Left cardiac atrium (tissue), 4 donors: ENCODE measurements around the gene AEN. TPM values are rescaled to one million over a fixed set of nuclear protein-coding genes. Genes with fewer than 3 reads are reported as not detected.
"Not testable (repeated sequence)": the region's sequence is repeated elsewhere in the genome, so short reads cannot be mapped to it uniquely, and the experiment has no call there.

ENCODE experiments used
- ATAC-seq, 2 donors: fragments of 200-7000 bp; cut with Tn5 transposase; one replicate each; pipeline ENCODE4 v1.9.1; 2020; ENCODE audit warnings: mild to moderate bottlenecking in 2 of 2, moderate library complexity in 2 of 2
- DNase-seq: peaks from one replicate; pipeline ENCODE4 v3.0.0-alpha.2; 2020
- intact Hi-C, 2 donors: fragments of 100-400 bp; cut with DNase I; formaldehyde crosslinking; loops; one replicate each; pipeline versions ENCODE4 v1.14.1 to v1.15.1; 2022 to 2023
- total RNA-seq, 2 donors: library from RNA; stranded (reverse); fragmentation: NEBNext Ultra II Directional; extraction: Animal tissue kit (Norgen Biotek cat#: 25700); gene quantifications; one replicate each; pipeline ENCODE4 v1.2.1, GENCODE V29; 2021
- donor health status: DM: no; HTN: yes; CAD: no.
- donor health status: DM: no; HTN: yes; CAD: no; lungs with severe emphysema.
- donor health status: DM: yes; HTN: yes; CAD: no.
- donor health status: Dilated cardiomyopathy.

The AEN gene
- total RNA-seq, 2 donors from 2014 or later = 9.9 to 15.4 TPM

GRCh38 chr15:88625943-88626741 is 5.0 kb downstream of the AEN start:
- no peak for DNase-seq
- no peak for ATAC-seq
- intact Hi-C loops = loop anchor here in 1 of 2 donors (10.0 kb wide), 1 partner anchor 269 kb away; the partner anchor contains the start of gene HAPLN3

- intact Hi-C loops = loop anchor here in 1 of 2 donors (10.0 kb wide), 1 partner anchor 267 kb away; the partner anchor contains the start of gene HAPLN3
- no peak for DNase-seq
- no peak for ATAC-seq
Observed at GRCh38 chr15:88627463-88627862, 6.3 kb downstream of the AEN start.

GRCh38 chr15:88628018-88628654 is 7.0 kb downstream of the AEN start:
- DNase-seq = no peak
- intact Hi-C loops = loop anchor here in 1 of 2 donors (10.0 kb wide), 1 partner anchor 267 kb away; the partner anchor contains the start of gene HAPLN3
- no peak for ATAC-seq

- intact Hi-C loops = loop anchor here in 1 of 2 donors (10.0 kb wide), 1 partner anchor 266 kb away; the partner anchor contains the start of gene HAPLN3
- no peak for ATAC-seq
- no peak for DNase-seq
Observed at GRCh38 chr15:88629071-88629470, 7.9 kb downstream of the AEN start.

GRCh38 chr15:88630141-88630721 is 9.1 kb downstream of the AEN start:
- intact Hi-C loops = no loop called here
- DNase-seq (peak; percentile 56), ATAC-seq (peak; percentile 38 to 40)

GRCh38 chr15:88630798-88631463 is 9.8 kb downstream of the AEN start:
- intact Hi-C loops = no loop called here
- DNase-seq (no peak), ATAC-seq (peak in 1 of 2 donors; percentile 23)

GRCh38 chr15:88631464-88632028 is 10.4 kb downstream of the AEN start:
- ATAC-seq = no peak
- no peak for DNase-seq
- intact Hi-C loops = no loop called here

GRCh38 chr15:88632797-88633196 is 11.7 kb downstream of the AEN start:
- ATAC-seq, intact Hi-C loops, DNase-seq: not testable (repeated sequence)

GRCh38 chr15:88634449-88634848 is 13.3 kb downstream of the AEN start:
- DNase-seq (no peak), ATAC-seq (no peak)
- intact Hi-C loops = no loop called here

GRCh38 chr15:88635318-88635717 is 14.2 kb downstream of the AEN start:
- intact Hi-C loops = no loop called here
- no peak for DNase-seq
- no peak for ATAC-seq

GRCh38 chr15:88636050-88636449 is 14.9 kb downstream of the AEN start:
- no peak for ATAC-seq
- no peak for DNase-seq
- intact Hi-C loops = no loop called here

GRCh38 chr15:88636654-88637053 is 15.5 kb downstream of the AEN start:
- intact Hi-C loops = no loop called here
- peak; percentile 19 for DNase-seq
- ATAC-seq = no peak

- no peak for DNase-seq
- intact Hi-C loops = no loop called here
- no peak for ATAC-seq
Observed at GRCh38 chr15:88637436-88637835, 16.3 kb downstream of the AEN start.

- intact Hi-C loops = no loop called here
- no peak for DNase-seq
- peak; percentile 6 to 26 for ATAC-seq
Observed at GRCh38 chr15:88637841-88638625, 16.9 kb downstream of the AEN start.

- peak; percentile 92 to 96 for ATAC-seq
- intact Hi-C loops = no loop called here
- DNase-seq = peak; percentile 95
Observed at GRCh38 chr15:88638626-88639372, 17.7 kb downstream of the AEN start, which contains the start of gene ISG20. Gene ISG20, plus strand, starts transcription at chr15:88639016. Its CDS starts 351 bp downstream, at chr15:88639367.

GRCh38 chr15:88641959-88642452 is 20.9 kb downstream of the AEN start:
- intact Hi-C loops = no loop called here
- DNase-seq = no peak
- ATAC-seq = no peak

GRCh38 chr15:88642514-88642913 is 21.4 kb downstream of the AEN start:
- intact Hi-C loops, ATAC-seq, DNase-seq: not testable (repeated sequence)
